Fibroblast of skin of right quadriceps (primary cell): ENCODE data around the gene COL26A1.
A peak's percentile ranks its signal among the peaks of the same experiment; 100 is the strongest.
"Not testable (repeated sequence)": the region's sequence is repeated elsewhere in the genome, so short reads cannot be mapped to it uniquely, and the experiment has no call there.

Source experiments
- DNase-seq: peaks from one replicate; pipeline ENCODE4 v3.0.0-alpha.2; 2013

The COL26A1 gene

DNA sequence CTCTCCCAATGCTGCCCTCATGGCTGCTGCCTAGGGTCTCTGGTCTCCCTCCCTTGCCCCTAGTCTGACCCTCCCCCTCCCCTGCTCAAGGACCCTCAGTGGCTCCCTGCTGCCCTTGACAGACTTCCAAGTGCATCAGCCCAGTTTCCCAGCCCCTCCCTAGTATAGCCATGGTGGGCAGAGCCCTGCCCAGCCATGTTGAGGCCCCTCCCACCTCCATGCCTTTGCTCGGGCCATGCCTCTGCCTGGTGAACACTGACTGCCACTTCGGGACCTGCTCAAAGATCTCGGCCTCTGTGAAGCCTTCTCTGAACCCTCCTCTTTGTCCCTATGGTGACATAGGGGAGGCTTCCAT is 193.2 kb downstream of the COL26A1 start:
- DNase-seq: no peak

DNA sequence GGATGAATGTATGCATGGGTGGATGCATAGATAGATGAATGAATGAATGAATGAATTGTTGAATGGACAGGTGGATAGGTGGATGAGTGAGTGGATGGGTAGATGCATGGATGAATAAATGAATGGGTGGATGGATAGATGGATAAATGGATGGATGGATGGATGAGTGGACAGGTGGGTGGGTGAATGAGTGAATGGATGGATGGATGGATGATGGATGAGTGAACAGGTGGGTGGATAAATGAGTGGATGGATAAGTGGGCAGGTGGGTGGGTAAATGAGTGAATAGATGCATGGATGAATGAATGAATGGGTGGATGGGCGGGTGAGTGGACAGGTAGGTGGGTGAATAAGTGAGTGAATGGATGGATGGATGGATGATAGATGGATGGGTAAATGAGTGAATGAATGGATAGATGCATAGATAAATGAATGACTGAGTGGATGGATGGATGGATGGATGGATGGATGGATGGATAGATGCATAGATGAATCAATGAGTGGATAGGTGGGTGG is 193.8 kb downstream of the COL26A1 start:
- DNase-seq: no peak

DNA sequence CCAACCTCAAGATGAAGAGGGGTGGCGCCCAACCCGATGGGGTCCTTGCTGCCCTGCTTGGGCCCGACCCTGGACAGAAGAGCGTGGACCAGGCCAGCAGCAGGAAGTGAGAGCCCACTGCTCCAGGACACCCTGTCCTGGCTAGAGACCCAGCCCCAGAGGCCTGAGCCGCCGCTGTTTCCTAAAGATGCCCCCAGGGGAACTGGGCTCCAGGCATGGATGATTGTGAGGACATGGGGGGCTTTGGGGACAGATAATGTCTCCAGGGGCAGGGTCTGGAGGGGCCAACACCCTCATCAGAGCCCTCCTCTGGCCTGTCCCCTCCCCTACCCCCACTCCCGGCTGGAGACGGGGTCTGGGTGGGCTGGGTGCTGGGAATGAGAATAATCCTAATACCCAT is 194.7 kb downstream of the COL26A1 start:
- no peak for DNase-seq

- DNase-seq: no peak
Observed at GRCh38 chr7:101557978-101558741, 195.5 kb downstream of the COL26A1 start.

- no peak for DNase-seq
Observed at GRCh38 chr7:101558742-101559325, 196.2 kb downstream of the COL26A1 start.

GRCh38 chr7:101559586-101559985 is 196.9 kb downstream of the COL26A1 start:
- DNase-seq: no peak

GRCh38 chr7:101560021-101560420 is 197.3 kb downstream of the COL26A1 start:
- not testable (repeated sequence) for DNase-seq

- no peak for DNase-seq
Observed at GRCh38 chr7:101560856-101561255, 198.2 kb downstream of the COL26A1 start.

DNA sequence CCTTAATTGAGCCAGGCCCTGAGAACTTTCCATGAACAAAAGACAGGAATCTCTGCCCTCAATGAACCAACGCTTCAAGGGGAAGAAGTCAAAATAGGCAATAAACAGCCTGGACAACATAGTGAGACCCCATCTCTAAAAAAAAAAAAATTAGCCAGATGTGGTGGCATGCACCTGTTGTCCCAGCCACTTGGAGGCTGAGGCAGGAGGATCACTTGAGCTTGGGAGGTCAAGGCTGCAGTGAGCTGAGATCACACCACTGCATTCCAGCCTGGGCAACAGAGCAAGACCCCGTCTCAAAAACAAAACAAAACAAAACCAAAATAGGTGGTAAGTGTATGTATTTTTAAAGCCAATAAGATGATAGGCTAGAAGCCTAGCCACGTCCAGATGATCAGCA is 198.6 kb downstream of the COL26A1 start:
- not testable (repeated sequence) for DNase-seq

DNA sequence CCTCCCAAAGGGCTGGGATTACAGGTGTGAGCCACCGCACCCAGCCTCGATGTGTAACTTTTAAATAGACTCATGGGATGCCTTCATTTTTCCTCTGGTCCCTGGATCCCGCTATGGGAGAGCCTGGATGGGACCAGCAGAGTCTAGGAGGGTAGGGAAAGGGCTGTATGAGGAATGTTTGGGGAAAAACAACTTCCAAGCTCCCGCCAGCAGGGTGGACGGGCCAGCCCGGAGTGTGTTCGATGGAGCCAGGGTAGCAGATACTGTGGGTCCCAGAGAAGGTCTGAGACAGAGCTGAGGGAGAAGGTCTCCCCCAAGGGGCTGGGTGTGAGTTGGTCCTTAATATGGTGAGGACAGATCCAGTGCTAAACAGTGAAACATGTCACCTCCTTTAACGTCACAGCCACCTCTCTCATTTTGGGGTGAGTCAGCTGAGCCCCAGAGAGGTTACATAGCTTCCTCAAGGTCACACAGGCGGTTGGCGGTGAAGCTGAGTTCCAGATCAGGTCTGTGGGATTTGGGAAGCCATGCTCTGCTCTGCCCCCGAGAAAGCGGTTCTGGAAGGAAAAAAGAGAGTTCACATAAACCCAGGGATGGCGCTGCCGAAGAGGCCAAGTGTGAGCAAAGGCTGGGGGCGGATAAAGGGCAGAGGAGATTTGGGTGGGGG is 200.0 kb downstream of the COL26A1 start:
- no peak for DNase-seq

- DNase-seq: no peak
Observed at GRCh38 chr7:101563198-101563901, 200.7 kb downstream of the COL26A1 start.

DNA sequence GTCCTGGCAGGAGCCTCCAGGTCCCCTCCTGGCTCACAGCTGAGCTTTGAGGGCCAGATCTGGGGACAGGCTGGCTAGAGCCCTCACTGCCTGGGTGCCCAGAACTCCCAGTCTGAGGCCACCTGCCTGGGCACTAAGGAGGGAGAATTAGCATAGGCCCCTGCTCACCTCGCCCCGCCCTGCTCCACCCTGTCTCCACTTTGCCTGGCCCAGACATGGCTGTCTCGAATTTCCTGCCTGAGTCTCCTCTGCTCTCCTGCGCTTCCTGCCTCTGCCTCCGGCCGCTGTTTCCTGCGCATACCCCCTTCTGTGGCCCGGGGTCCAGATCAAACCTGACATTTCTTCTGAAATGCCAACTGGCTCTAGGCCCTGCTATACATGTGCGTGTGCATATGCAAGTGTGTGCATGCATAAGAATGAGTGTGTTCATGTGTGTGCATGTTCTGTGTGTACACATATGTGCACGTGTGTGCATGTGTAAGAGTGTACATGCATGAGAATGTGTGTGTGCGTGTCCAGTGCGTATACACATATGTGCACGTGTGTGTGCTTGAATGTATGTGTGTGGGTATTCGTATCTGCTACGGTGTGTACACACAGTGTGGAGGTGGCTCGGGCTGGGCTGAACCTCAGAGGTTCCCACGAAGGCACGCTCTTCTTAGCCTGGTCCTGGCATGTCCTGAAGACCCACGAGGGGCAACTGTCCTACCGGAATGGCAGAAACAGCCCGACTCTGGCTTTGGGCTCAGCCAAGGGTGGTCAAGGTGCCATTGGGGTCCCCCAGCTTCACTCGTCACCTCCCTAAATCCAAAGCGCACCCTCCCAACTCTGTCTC is 201.5 kb downstream of the COL26A1 start:
- no peak for DNase-seq

- no peak for DNase-seq
Observed at GRCh38 chr7:101564778-101565211, 202.1 kb downstream of the COL26A1 start.

GRCh38 chr7:101565601-101566209 is 203.0 kb downstream of the COL26A1 start:
- no peak for DNase-seq

GRCh38 chr7:101567230-101567629 is 204.6 kb downstream of the COL26A1 start:
- no peak for DNase-seq

GRCh38 chr7:101572156-101572555 is 209.5 kb downstream of the COL26A1 start:
- DNase-seq: no peak

- DNase-seq: no peak
Observed at GRCh38 chr7:101575168-101575567, 212.5 kb downstream of the COL26A1 start.

- DNase-seq: peak; percentile 49
Observed at GRCh38 chr7:101575721-101576120, 213.0 kb downstream of the COL26A1 start.

- DNase-seq: no peak
Observed at GRCh38 chr7:101576998-101577397, 214.3 kb downstream of the COL26A1 start.

DNA sequence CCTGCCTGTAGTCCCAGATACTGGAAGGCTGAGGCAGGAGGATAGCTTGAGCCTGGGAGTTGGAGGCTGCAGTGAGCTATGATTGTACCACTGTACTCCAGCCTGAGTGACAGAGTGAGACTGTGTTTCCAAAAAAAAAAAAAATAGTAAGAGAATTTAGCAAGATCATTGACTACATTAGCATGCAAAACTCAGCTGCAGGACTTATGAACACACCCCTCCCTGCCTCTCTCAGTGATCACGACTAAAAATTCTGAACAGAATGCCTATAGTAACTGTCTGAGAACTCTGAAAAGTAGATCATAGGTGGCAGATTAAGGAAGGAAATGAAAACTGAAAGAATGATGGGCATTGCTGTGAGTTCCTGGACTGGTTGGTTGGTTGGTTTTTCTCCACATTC is 215.9 kb downstream of the COL26A1 start:
- no peak for DNase-seq

GRCh38 chr7:101580596-101580995 is 217.9 kb downstream of the COL26A1 start:
- DNase-seq: no peak

DNA sequence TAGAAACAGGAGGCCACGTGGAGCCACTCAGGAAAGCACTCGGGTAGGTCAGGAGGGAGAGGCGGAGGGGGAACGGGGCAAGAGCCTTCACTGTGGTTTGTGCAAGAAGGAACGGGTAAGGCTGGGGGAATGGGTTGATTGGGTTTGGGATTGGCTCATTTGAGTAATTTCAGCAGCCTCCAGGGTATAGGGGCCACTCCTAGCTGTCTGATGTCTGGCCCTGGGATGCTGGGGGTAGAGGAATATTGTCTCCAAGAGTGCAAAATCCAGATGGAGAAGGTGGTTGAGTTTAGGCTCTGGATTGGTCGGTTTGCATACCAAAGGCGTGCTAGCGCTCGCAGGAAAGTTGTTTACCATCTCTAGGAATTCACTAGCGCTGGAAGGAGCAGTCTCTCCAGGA is 219.2 kb downstream of the COL26A1 start:
- no peak for DNase-seq
